Breast epithelium (tissue), 3 donors: ENCODE measurements around the gene KPNA5.

Source experiments
- POLR2A ChIP-seq: fragments of 450-650 bp; IDR thresholded peaks from one replicate; pipeline ENCODE4 v1.6.1; 2016; ENCODE audit warnings: antibody characterized with exemption, mild to moderate bottlenecking, moderate library complexity
- POLR2AphosphoS5 ChIP-seq, 3 donors: sonication (generic); formaldehyde crosslinking; IDR thresholded peaks; one replicate each; pipeline ENCODE4 v1.6.1; 2017; ENCODE audit warnings: antibody characterized with exemption in 3 of 3
- TF ChIP-seq, protein P1 (sequence below), 3 donors: fragments of 450-650 bp; IDR thresholded peaks; one replicate each; pipeline ENCODE4 v1.5.1; 2016 to 2017; ENCODE audit warnings: antibody characterized with exemption in 3 of 3, mild to moderate bottlenecking in 3 of 3, moderate library complexity in 3 of 3

DNA sequence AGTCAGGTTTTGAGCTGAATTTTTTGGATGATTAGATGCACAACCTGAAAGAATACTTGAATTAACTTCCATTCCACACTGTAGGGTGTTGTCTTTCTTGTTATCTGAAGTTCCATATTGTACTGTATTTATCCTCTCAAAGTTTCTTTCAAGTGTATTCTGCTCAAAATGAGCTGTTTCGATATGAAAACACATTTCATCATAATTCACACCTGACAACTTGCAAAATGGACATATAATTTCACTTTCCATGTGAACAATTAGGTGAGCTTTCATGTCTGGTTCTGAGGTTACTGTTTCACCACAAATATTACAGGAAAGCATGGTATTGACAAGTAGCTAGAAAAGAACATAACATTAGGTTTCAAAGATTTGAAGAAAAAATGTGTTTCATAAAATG is 14.1 kb upstream of the KPNA5 start:
- TF ChIP-seq, protein P1, sequence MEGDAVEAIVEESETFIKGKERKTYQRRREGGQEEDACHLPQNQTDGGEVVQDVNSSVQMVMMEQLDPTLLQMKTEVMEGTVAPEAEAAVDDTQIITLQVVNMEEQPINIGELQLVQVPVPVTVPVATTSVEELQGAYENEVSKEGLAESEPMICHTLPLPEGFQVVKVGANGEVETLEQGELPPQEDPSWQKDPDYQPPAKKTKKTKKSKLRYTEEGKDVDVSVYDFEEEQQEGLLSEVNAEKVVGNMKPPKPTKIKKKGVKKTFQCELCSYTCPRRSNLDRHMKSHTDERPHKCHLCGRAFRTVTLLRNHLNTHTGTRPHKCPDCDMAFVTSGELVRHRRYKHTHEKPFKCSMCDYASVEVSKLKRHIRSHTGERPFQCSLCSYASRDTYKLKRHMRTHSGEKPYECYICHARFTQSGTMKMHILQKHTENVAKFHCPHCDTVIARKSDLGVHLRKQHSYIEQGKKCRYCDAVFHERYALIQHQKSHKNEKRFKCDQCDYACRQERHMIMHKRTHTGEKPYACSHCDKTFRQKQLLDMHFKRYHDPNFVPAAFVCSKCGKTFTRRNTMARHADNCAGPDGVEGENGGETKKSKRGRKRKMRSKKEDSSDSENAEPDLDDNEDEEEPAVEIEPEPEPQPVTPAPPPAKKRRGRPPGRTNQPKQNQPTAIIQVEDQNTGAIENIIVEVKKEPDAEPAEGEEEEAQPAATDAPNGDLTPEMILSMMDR (IDR thresholded peaks at IDR 0.05): no peak
- TF ChIP-seq POLR2A: no peak
- TF ChIP-seq POLR2AphosphoS5 (IDR thresholded peaks at IDR 0.05): no peak
